PC-9 (cell line): ENCODE results near the gene FNDC3B. TPM values are rescaled to one million over a fixed set of nuclear protein-coding genes. Genes with fewer than 3 reads are reported as not detected.

Source experiments
- BruUV-seq: library from RNA; stranded (reverse); fragments of 400-500 nt; replicated peaks from 2 replicates; lab custom pipeline; 2021; lab: Mats Ljungman, UMichigan
- CTCF ChIA-PET: fragments of 300-600 bp; sonication (Branson Sonifier 250); formaldehyde crosslinking; loops from one replicate; lab custom pipeline; 2022; ENCODE audit warnings: antibody characterized with exemption; lab: Charles Lee
- POLR2A ChIA-PET: fragments of 300-600 bp; sonication (Branson Sonifier 250); formaldehyde crosslinking; loops from one replicate; lab custom pipeline; 2022; ENCODE audit warnings: antibody characterized with exemption; ENCODE audit not compliant: unreplicated experiment; lab: Charles Lee
- DNase-seq, 2 experiments: peaks; one replicate each; pipeline versions ENCODE4 v3.0.0 to v3.0.0-alpha.2; 2015 to 2022; ENCODE audit warnings: mixed read lengths in 1 of 2
- H2AFZ ChIP-seq: fragments of 200-600 bp; sonication (generic); 2 replicates; pipeline ENCODE4 v1.8.1; 2017; ENCODE audit warnings: antibody characterized with exemption
- H3F3A ChIP-seq: fragments of 200-600 bp; sonication (generic); 2 replicates; pipeline ENCODE4 v1.8.1; 2017; ENCODE audit warnings: antibody characterized with exemption, mild to moderate bottlenecking, low read depth; ENCODE audit not compliant: insufficient read depth
- H3K27ac ChIP-seq: fragments of 200-600 bp; sonication (generic); 2 replicates; pipeline ENCODE4 v1.6.1; 2016; ENCODE audit warnings: mixed run types
- H3K27me3 ChIP-seq: fragments of 200-600 bp; sonication (generic); 2 replicates; pipeline ENCODE4 v1.6.1; 2016; ENCODE audit warnings: low read depth, mixed run types; ENCODE audit not compliant: insufficient read depth
- H3K36me3 ChIP-seq: fragments of 200-600 bp; sonication (generic); 2 replicates; pipeline ENCODE4 v1.6.1; 2016; ENCODE audit warnings: low read depth, mixed run types
- H3K4me1 ChIP-seq: fragments of 200-600 bp; sonication (generic); replicated peaks from 2 replicates; pipeline ENCODE4 v1.6.1; 2016; ENCODE audit warnings: mixed run types; ENCODE audit not compliant: insufficient read depth
- H3K4me2 ChIP-seq: fragments of 200-600 bp; sonication (generic); 2 replicates; pipeline ENCODE4 v1.6.1; 2017; ENCODE audit warnings: mixed run types
- H3K4me3 ChIP-seq: fragments of 200-600 bp; sonication (generic); 2 replicates; pipeline ENCODE4 v1.6.1; 2016; ENCODE audit warnings: mixed run types
- H3K79me2 ChIP-seq: fragments of 200-600 bp; sonication (generic); 2 replicates; pipeline ENCODE4 v1.6.1; 2017; ENCODE audit warnings: low read depth, mixed run types
- H3K9me2 ChIP-seq: fragments of 200-600 bp; sonication (generic); 2 replicates; pipeline ENCODE4 v1.8.1; 2017; ENCODE audit warnings: mild to moderate bottlenecking; ENCODE audit not compliant: insufficient read depth
- H3K9me3 ChIP-seq: fragments of 200-600 bp; sonication (generic); 2 replicates; pipeline ENCODE4 v1.8.1; 2016; ENCODE audit warnings: low read depth; ENCODE audit not compliant: insufficient read depth
- H4K20me1 ChIP-seq: fragments of 200-600 bp; sonication (generic); 2 replicates; pipeline ENCODE4 v1.8.1; 2017; ENCODE audit not compliant: insufficient read depth
- CTCF ChIP-seq: fragments of 200-600 bp; sonication (generic); conservative IDR thresholded peaks from 2 replicates; pipeline ENCODE4 v1.6.1; 2017; ENCODE audit warnings: mixed run types, antibody characterized with exemption, mild to moderate bottlenecking, moderate library complexity
- EZH2 ChIP-seq: fragments of 200-600 bp; sonication (generic); IDR thresholded peaks from 2 replicates; pipeline ENCODE4 v1.8.0; 2017; ENCODE audit warnings: antibody characterized with exemption, low read depth
- intact Hi-C: fragments of 100-400 bp; cut with micrococcal nuclease; formaldehyde crosslinking; loops from one replicate; pipeline ENCODE4 v1.10.0; 2022; ENCODE audit not compliant: unreplicated experiment
- total RNA-seq: library from RNA; stranded (reverse); gene quantifications from 2 replicates; pipeline ENCODE4 v1.2.3, GENCODE V29; 2021

The FNDC3B gene
- total RNA-seq, 1 experiment from 2014 or later = 106 TPM

GRCh38 chr3:172261054-172261453 lies 221.7 kb downstream of the FNDC3B start:
- H3K9me2 ChIP-seq = no peaks in the 10 kb centered on the region
- peaks cover 87% of the 10 kb centered on the region for H3K79me2 ChIP-seq
- CTCF ChIA-PET = no interaction called here
- H2AFZ ChIP-seq = no peak overlapping the region
- TF ChIP-seq CTCF (no peak), EZH2 (no peak)
- DNase-seq = peak in 1 of 2 experiments; percentile 100
- H3K36me3 ChIP-seq = peaks cover 66% of the 10 kb centered on the region
- H3K27ac ChIP-seq = peak overlapping the region; percentile 94
- intact Hi-C loops = no loop called here
- H3K4me1 ChIP-seq = peaks cover 79% of the 10 kb centered on the region
- H4K20me1 ChIP-seq = peaks cover 4% of the 10 kb centered on the region; the same call in 1 of the 2 replicates
- BruUV-seq = no TSS peak
- 0 out of 2 replicates have a peak, but pooled peaks cover 5% of the 10 kb centered on the region for H3K9me3 ChIP-seq
- peak overlapping the region; percentile 23; the same call in 1 of the 2 replicates for H3K4me3 ChIP-seq
- peak overlapping the region; percentile 70 for H3K4me2 ChIP-seq
- POLR2A ChIA-PET = interaction anchor here (0.6 kb wide), 1 partner anchor 459 kb away, joined by 5 read pairs; no protein-coding TSS in a partner anchor
- H3F3A ChIP-seq = peaks cover 84% of the 10 kb centered on the region
- H3K27me3 ChIP-seq = no peaks in the 10 kb centered on the region

GRCh38 chr3:172262991-172263608 lies 223.7 kb downstream of the FNDC3B start:
- POLR2A ChIA-PET = interaction anchor here (0.6 kb wide), 1 partner anchor 490 kb away, joined by 9 read pairs; no protein-coding TSS in a partner anchor
- peaks cover 4% of the 10 kb centered on the region; the same call in 1 of the 2 replicates for H4K20me1 ChIP-seq

More at GRCh38 chr3:172262991-172263608, 223.7 kb downstream of the FNDC3B start:
- Histone ChIP-seq H3K27ac (peak overlapping the region; percentile 94), H3K4me1 (peaks cover 58% of the 10 kb centered on the region), H3K9me2 (no peaks in the 10 kb centered on the region), H3K4me3 (no peak overlapping the region), H3K79me2 (peaks cover 87% of the 10 kb centered on the region), H3K27me3 (no peaks in the 10 kb centered on the region), H3K9me3 (0 out of 2 replicates have a peak, but pooled peaks cover 5% of the 10 kb centered on the region), H3K36me3 (peaks cover 68% of the 10 kb centered on the region), H3K4me2 (no peak overlapping the region), H3F3A (peaks cover 72% of the 10 kb centered on the region), H2AFZ (no peak overlapping the region)
- CTCF ChIA-PET = interaction anchor here (1.0 kb wide), 1 partner anchor 12 kb away, joined by 15 read pairs; no protein-coding TSS in a partner anchor
- no peak for DNase-seq
- intact Hi-C loops = no loop called here
- no peak for TF ChIP-seq CTCF
- TF ChIP-seq EZH2 = no peak
- BruUV-seq = no TSS peak
